CD4-positive, alpha-beta T cell (primary cell): Measurements from ENCODE around the gene MPV17. TPM values are rescaled to one million over a fixed set of nuclear protein-coding genes. Genes with fewer than 3 reads are reported as not detected.
"Not testable (repeated sequence)": the region's sequence is repeated elsewhere in the genome, so short reads cannot be mapped to it uniquely, and the experiment has no call there.

ENCODE experiments used
- ATAC-seq: fragments of 200-7000 bp; cut with Tn5 transposase; one replicate; pipeline ENCODE4 v1.10.0; 2022; ENCODE audit warnings: mild to moderate bottlenecking; ENCODE audit not compliant: poor library complexity
- CTCF ChIA-PET: fragments of 350-600 bp; sonication (Branson Sonifier 250); formaldehyde crosslinking; loops from one replicate; lab custom pipeline; 2021; ENCODE audit warnings: antibody characterized with exemption, inconsistent platforms; lab: Charles Lee
- POLR2A ChIA-PET: fragments of 350-600 bp; sonication (Branson Sonifier 250); formaldehyde crosslinking; loops from one replicate; lab custom pipeline; 2021; ENCODE audit warnings: antibody characterized with exemption, inconsistent platforms; lab: Charles Lee
- DNase-seq, 14 experiments: peaks; one replicate each; pipeline ENCODE4 v3.0.0-alpha.2; 2013 to 2020; ENCODE audit warnings: mixed read lengths in 2 of 14
- H3K27ac ChIP-seq, 2 donors: one replicate each; pipeline versions ENCODE4 v1.5.1 to v1.7.0; 2013; ENCODE audit warnings: low read length in 2 of 2, low read depth in 1 of 2, mild to moderate bottlenecking in 1 of 2
- H3K27me3 ChIP-seq, 2 experiments: 1 replicate in 1 of 2; 2 replicates in 1 of 2; pipeline versions ENCODE4 v1.6.1 to v1.7.0; 2013; ENCODE audit warnings: low read length in 2 of 2, control low read depth in 1 of 2, mild to moderate bottlenecking in 1 of 2, moderate library complexity in 1 of 2; ENCODE audit not compliant: insufficient read depth in 2 of 2, control insufficient read depth in 1 of 2
- H3K36me3 ChIP-seq: one replicate; pipeline ENCODE4 v1.6.1; 2013; ENCODE audit warnings: low read length, control low read depth; ENCODE audit not compliant: insufficient read depth
- H3K4me1 ChIP-seq: one replicate; pipeline ENCODE4 v1.6.1; 2013; ENCODE audit warnings: low read length, control low read depth; ENCODE audit not compliant: insufficient read depth
- H3K4me3 ChIP-seq: one replicate; pipeline ENCODE4 v1.5.1; 2013; ENCODE audit warnings: mild to moderate bottlenecking, low read length, moderate library complexity
- H3K9me3 ChIP-seq, 2 experiments: 1 replicate in 1 of 2; 2 replicates in 1 of 2; pipeline versions ENCODE4 v1.6.1 to v1.7.0; 2013; ENCODE audit warnings: low read length in 2 of 2, mild to moderate bottlenecking in 2 of 2, control low read depth in 1 of 2, moderate library complexity in 1 of 2; ENCODE audit not compliant: control insufficient read depth in 1 of 2, insufficient read depth in 1 of 2
- H3K27ac Mint-ChIP-seq: one replicate; pipeline ENCODE4 v1.8.0; 2020; ENCODE audit warnings: mixed read lengths
- H3K27me3 Mint-ChIP-seq: one replicate; pipeline ENCODE4 v1.8.0; 2021; ENCODE audit warnings: mixed read lengths
- H3K36me3 Mint-ChIP-seq: one replicate; pipeline ENCODE4 v1.8.0; 2021; ENCODE audit warnings: low read depth, mixed read lengths
- H3K4me1 Mint-ChIP-seq: one replicate; pipeline ENCODE4 v1.8.0; 2021; ENCODE audit warnings: low read depth, mixed read lengths
- H3K4me3 Mint-ChIP-seq: one replicate; pipeline ENCODE4 v1.8.0; 2020; ENCODE audit warnings: mild to moderate bottlenecking, mixed read lengths
- H3K9me3 Mint-ChIP-seq: one replicate; pipeline ENCODE4 v1.8.0; 2020; ENCODE audit warnings: mixed read lengths
- CTCF ChIP-seq: fragments of 200-600 bp; IDR thresholded peaks from one replicate; pipeline ENCODE4 v1.8.0; 2022; ENCODE audit warnings: antibody characterized with exemption, mild to moderate bottlenecking
- intact Hi-C, 2 experiments: fragments of 100-400 bp; cut with DNase I in 1 of 2; cut with micrococcal nuclease in 1 of 2; formaldehyde crosslinking; loops; one replicate each; pipeline versions ENCODE4 v1.15.1 to v1.9.0; 2023 to 2025; cut with DNase I, micrococcal nuclease
- total RNA-seq, 174 experiments: library from RNA in 2 of 174; stranded (reverse) in 2 of 174; gene quantifications; one replicate each; pipeline ENCODE4 v1.2.3 and lab custom pipeline; 2021 to 2026

Gene MPV17
- total RNA-seq, 2 experiments from 2014 or later: 29.3 to 31.0 TPM

GRCh38 chr2:27280826-27281225 lies 42.1 kb downstream of the MPV17 start:
- H3K9me3 Mint-ChIP-seq: no peaks in the 10 kb centered on the region
- no peak overlapping the region for H3K4me3 Mint-ChIP-seq
- peaks cover 43% of the 10 kb centered on the region for H3K27me3 Mint-ChIP-seq
- no peaks in the 10 kb centered on the region for H3K4me1 Mint-ChIP-seq
- Histone ChIP-seq H3K9me3 (no peaks in the 10 kb centered on the region), H3K4me3 (no peak overlapping the region), H3K36me3 (no peaks in the 10 kb centered on the region), H3K27ac (no peak overlapping the region), H3K27me3 (peaks cover 4 to 6% of the 10 kb centered on the region in 2 experiments), H3K4me1 (no peaks in the 10 kb centered on the region)
- H3K36me3 Mint-ChIP-seq: no peaks in the 10 kb centered on the region
- CTCF ChIA-PET: interaction anchor here (1.6 to 2.8 kb wide), 7 partner anchors 11 to 403 kb away, joined by 3 to 23 read pairs (median 5); partner anchors contain the start of gene SLC30A3
- POLR2A ChIA-PET: no interaction called here
- intact Hi-C loops: loop anchor here (1.0 to 10.0 kb wide), 7 partner anchors 16 to 436 kb away; partner anchors contain the start of gene DPYSL5 (in 1 of the 2)
- TF ChIP-seq CTCF: no peak
- ATAC-seq (no peak), DNase-seq (no peak)
- H3K27ac Mint-ChIP-seq: no peak overlapping the region

GRCh38 chr2:27278010-27278409 lies 44.9 kb downstream of the MPV17 start:
- CTCF ChIA-PET: interaction anchor here (1.3 kb wide), 1 partner anchor 108 kb away, joined by 3 read pairs; no protein-coding TSS in a partner anchor
- H3K9me3 Mint-ChIP-seq: no peaks in the 10 kb centered on the region
- H3K4me3 Mint-ChIP-seq: no peak overlapping the region
- TF ChIP-seq CTCF: no peak
- H3K4me3 ChIP-seq: no peak overlapping the region
- H3K27ac ChIP-seq: no peak overlapping the region
- H3K9me3 ChIP-seq: no peaks in the 10 kb centered on the region
- intact Hi-C loops: no loop called here
- peaks cover 47% of the 10 kb centered on the region for H3K27me3 Mint-ChIP-seq
- H3K36me3 ChIP-seq: no peaks in the 10 kb centered on the region
- POLR2A ChIA-PET: no interaction called here
- H3K4me1 Mint-ChIP-seq: no peaks in the 10 kb centered on the region
- DNase-seq: no peak
- no peak for ATAC-seq
- H3K36me3 Mint-ChIP-seq: no peaks in the 10 kb centered on the region
- H3K4me1 ChIP-seq: no peaks in the 10 kb centered on the region
- peaks cover 4 to 9% of the 10 kb centered on the region in 2 experiments for H3K27me3 ChIP-seq
- no peak overlapping the region for H3K27ac Mint-ChIP-seq

GRCh38 chr2:27275211-27276150 lies 47.4 kb downstream of the MPV17 start, which contains the start of gene DNAJC5G:
Gene DNAJC5G (plus strand): TSS chr2:27275433. CDS start chr2:27276729, 1,296 bp downstream.
- no peaks in the 10 kb centered on the region for H3K4me1 ChIP-seq
- POLR2A ChIA-PET: no interaction called here
- ATAC-seq (no peak), DNase-seq (no peak)
- H3K9me3 Mint-ChIP-seq: no peaks in the 10 kb centered on the region
- peaks cover 27% of the 10 kb centered on the region for H3K27me3 Mint-ChIP-seq
- H3K4me1 Mint-ChIP-seq: no peaks in the 10 kb centered on the region
- no peak within 1 kb of the TSS for H3K27ac ChIP-seq
- intact Hi-C loops: no loop called here
- no peaks in the 10 kb centered on the region for H3K9me3 ChIP-seq
- H3K27me3 ChIP-seq: peaks cover 3 to 4% of the 10 kb centered on the region in 2 experiments
- CTCF ChIA-PET: no interaction called here
- H3K36me3 ChIP-seq: no peaks in the 10 kb centered on the region
- H3K27ac Mint-ChIP-seq: no peak within 1 kb of the TSS
- no peak for TF ChIP-seq CTCF
- no peak within 1 kb of the TSS for H3K4me3 Mint-ChIP-seq
- H3K4me3 ChIP-seq: no peak within 1 kb of the TSS
- no peaks in the 10 kb centered on the region for H3K36me3 Mint-ChIP-seq

- H3K9me3 ChIP-seq, H3K4me1 ChIP-seq, intact Hi-C loops, DNase-seq, POLR2A ChIA-PET, H3K9me3 Mint-ChIP-seq, ATAC-seq, H3K4me1 Mint-ChIP-seq, H3K4me3 Mint-ChIP-seq, H3K27ac Mint-ChIP-seq, H3K27me3 ChIP-seq, H3K36me3 Mint-ChIP-seq, H3K4me3 ChIP-seq, H3K36me3 ChIP-seq, H3K27ac ChIP-seq: not testable (repeated sequence)
- H3K27me3 Mint-ChIP-seq: peaks cover 22% of the 10 kb centered on the region
- CTCF ChIA-PET: interaction anchor here (0.7 to 1.1 kb wide), 2 partner anchors 30 to 297 kb away, joined by 3 read pairs; no protein-coding TSS in a partner anchor
Measured at GRCh38 chr2:27272537-27273522, 50.1 kb downstream of the MPV17 start.
